BE2C (cell line): Measurements from ENCODE around the gene GAP43.

Source experiments
- DNase-seq: peaks from one replicate; pipeline ENCODE4 v3.0.0-alpha.2; 2020
- H3K27me3 ChIP-seq: fragments of 250-450 bp; sonication (Bioruptor Pico); 2 replicates; pipeline ENCODE4 v1.5.1; 2020; ENCODE audit warnings: mild to moderate bottlenecking
- H3K36me3 ChIP-seq: fragments of 250-450 bp; sonication (Bioruptor Pico); 2 replicates; pipeline ENCODE4 v1.5.1; 2020; ENCODE audit warnings: mild to moderate bottlenecking
- H3K4me1 ChIP-seq: fragments of 250-450 bp; sonication (Bioruptor Pico); 2 replicates; pipeline ENCODE4 v1.5.1; 2020
- H3K4me3 ChIP-seq: 2 replicates; pipeline ENCODE4 v1.5.1; 2011; ENCODE audit warnings: low read depth, low read length
- H3K9me3 ChIP-seq: fragments of 250-450 bp; sonication (Bioruptor Pico); 2 replicates; pipeline ENCODE4 v1.5.1; 2020
- CTCF ChIP-seq: IDR thresholded peaks from 2 replicates; pipeline ENCODE4 v1.5.1; 2012; ENCODE audit warnings: mild to moderate bottlenecking, low read depth, low read length

The GAP43 gene

GRCh38 chr3:115638991-115639390, 15.7 kb downstream of the GAP43 start:
- H3K27me3 ChIP-seq = no peaks in the 10 kb centered on the region
- no peaks in the 10 kb centered on the region for H3K9me3 ChIP-seq
- peaks cover 8% of the 10 kb centered on the region; the same call in 1 of the 2 replicates for H3K36me3 ChIP-seq
- TF ChIP-seq CTCF = no peak
- peaks cover 7% of the 10 kb centered on the region for H3K4me1 ChIP-seq
- no peak overlapping the region for H3K4me3 ChIP-seq
- no peak for DNase-seq

- Histone ChIP-seq H3K27me3 (no peaks in the 10 kb centered on the region), H3K4me3 (no peak overlapping the region), H3K4me1 (peaks cover 11% of the 10 kb centered on the region), H3K9me3 (no peaks in the 10 kb centered on the region), H3K36me3 (peaks cover 8% of the 10 kb centered on the region; the same call in 1 of the 2 replicates)
- no peak for DNase-seq
- TF ChIP-seq CTCF = no peak
Observed at GRCh38 chr3:115644391-115644790, 21.1 kb downstream of the GAP43 start.

- Histone ChIP-seq H3K27me3 (no peaks in the 10 kb centered on the region), H3K36me3 (peaks cover 8% of the 10 kb centered on the region; the same call in 1 of the 2 replicates), H3K9me3 (no peaks in the 10 kb centered on the region), H3K4me3 (no peak overlapping the region), H3K4me1 (peaks cover 11% of the 10 kb centered on the region)
- no peak for TF ChIP-seq CTCF
- DNase-seq = no peak
Observed at GRCh38 chr3:115646027-115646690, 22.8 kb downstream of the GAP43 start.

- DNase-seq = no peak
- peaks cover 4% of the 10 kb centered on the region for H3K4me1 ChIP-seq
- H3K9me3 ChIP-seq = no peaks in the 10 kb centered on the region
- no peak for TF ChIP-seq CTCF
- H3K36me3 ChIP-seq = peaks cover under 1% of the 10 kb centered on the region; the same call in 1 of the 2 replicates
- no peak overlapping the region for H3K4me3 ChIP-seq
- no peaks in the 10 kb centered on the region for H3K27me3 ChIP-seq
Observed at GRCh38 chr3:115648559-115648958, 25.2 kb downstream of the GAP43 start.

DNA sequence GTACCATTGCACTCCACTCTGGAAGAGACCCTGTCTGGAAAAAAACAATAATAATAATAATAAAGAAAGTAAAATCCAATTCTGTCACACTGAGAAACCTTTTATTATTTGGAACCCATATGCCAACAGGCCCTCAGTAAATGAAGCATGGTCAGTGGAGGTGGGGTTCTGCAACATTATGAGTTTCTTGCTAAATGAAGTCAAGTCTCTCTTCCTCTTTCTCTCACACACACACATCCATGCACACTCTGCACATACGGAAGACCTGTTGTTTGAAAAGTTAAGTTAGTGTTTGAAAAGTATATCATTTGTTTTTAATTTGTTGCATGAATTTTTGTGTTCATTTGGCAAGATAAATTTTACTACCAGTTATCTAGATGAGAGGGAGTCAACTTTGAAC, 27.8 kb downstream of the GAP43 start:
- TF ChIP-seq CTCF = no peak
- H3K4me3 ChIP-seq = no peak overlapping the region
- H3K27me3 ChIP-seq = no peaks in the 10 kb centered on the region
- no peaks in the 10 kb centered on the region for H3K9me3 ChIP-seq
- no peak for DNase-seq
- H3K36me3 ChIP-seq = no peaks in the 10 kb centered on the region
- peaks cover 15% of the 10 kb centered on the region for H3K4me1 ChIP-seq

DNA sequence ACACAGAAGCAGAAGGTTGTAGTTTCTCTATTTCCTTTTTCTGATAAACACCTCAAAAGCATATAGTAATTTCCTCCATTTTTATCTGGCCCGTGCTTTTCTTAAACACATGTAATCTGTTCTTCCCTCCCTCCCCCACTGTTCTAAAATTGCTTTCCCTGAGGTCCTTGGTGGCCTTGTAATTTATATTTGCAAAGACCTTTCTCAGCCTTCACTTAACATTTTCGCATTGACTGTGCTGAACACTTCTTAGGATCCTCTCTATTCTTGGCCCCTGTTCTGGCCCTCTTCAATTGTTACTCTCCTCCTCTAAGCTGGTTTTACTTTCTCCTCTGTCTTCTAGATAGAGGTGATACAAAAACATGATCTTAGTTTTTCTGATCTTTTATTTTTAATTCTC, 28.3 kb downstream of the GAP43 start:
- Histone ChIP-seq H3K4me3 (no peak overlapping the region), H3K4me1 (peaks cover 18% of the 10 kb centered on the region), H3K9me3 (no peaks in the 10 kb centered on the region), H3K27me3 (no peaks in the 10 kb centered on the region), H3K36me3 (no peaks in the 10 kb centered on the region)
- TF ChIP-seq CTCF = no peak
- DNase-seq = no peak
